Measurements from ENCODE around the gene SERTAD1.

- TF ChIP-seq CTCF (IDR thresholded peaks at IDR 0.05; ENCODE audit: low read length), result no peak
- TF ChIP-seq EZH2 (IDR thresholded peaks at IDR 0.05; ENCODE audit: borderline replicate concordance, low read length), result no peak
Measured at GRCh38 chr19:40452016-40452415, 26.2 kb upstream of the SERTAD1 start.

All from OCI-LY1 (cell line).